Liver (tissue), 9 donors: ENCODE data around the gene MMD2. TPM values are rescaled to one million over a fixed set of nuclear protein-coding genes. Genes with fewer than 3 reads are reported as not detected.

ENCODE experiments used
- DNase-seq: peaks from one replicate; pipeline ENCODE4 v3.0.0-alpha.2; 2017; ENCODE audit warnings: low spot score
- H3K27ac ChIP-seq, 2 donors: one replicate each; pipeline ENCODE4 v1.7.0; 2013; ENCODE audit warnings: inconsistent platforms in 2 of 2, low read length in 2 of 2, control low read depth in 1 of 2, low read depth in 1 of 2, mild to moderate bottlenecking in 1 of 2
- H3K27me3 ChIP-seq, 4 donors: one replicate each; pipeline versions ENCODE4 v1.6.1 to v1.7.0; 2013; ENCODE audit warnings: low read length in 3 of 4, inconsistent platforms in 1 of 4, mild to moderate bottlenecking in 1 of 4, moderate library complexity in 1 of 4; ENCODE audit not compliant: control insufficient read depth in 4 of 4, insufficient read depth in 4 of 4
- H3K36me3 ChIP-seq, 4 donors: one replicate each; pipeline versions ENCODE4 v1.6.1 to v1.7.0; 2013; ENCODE audit warnings: low read length in 3 of 4, mild to moderate bottlenecking in 3 of 4, low read depth in 1 of 4, moderate library complexity in 1 of 4; ENCODE audit not compliant: control insufficient read depth in 4 of 4, insufficient read depth in 3 of 4
- H3K4me1 ChIP-seq, 4 donors: one replicate each; pipeline versions ENCODE4 v1.6.1 to v1.7.0; 2013; ENCODE audit warnings: low read length in 3 of 4, mild to moderate bottlenecking in 3 of 4, moderate library complexity in 1 of 4; ENCODE audit not compliant: control insufficient read depth in 4 of 4, insufficient read depth in 4 of 4
- H3K4me3 ChIP-seq, 3 donors: one replicate each; pipeline versions ENCODE4 v1.6.1 to v1.7.0; 2013; ENCODE audit warnings: low read length in 3 of 3, control low read depth in 1 of 3, low read depth in 1 of 3, mild to moderate bottlenecking in 1 of 3
- H3K9ac ChIP-seq, 2 donors: one replicate each; pipeline ENCODE4 v1.7.0; 2013; ENCODE audit warnings: low read length in 2 of 2, mild to moderate bottlenecking in 2 of 2, moderate library complexity in 2 of 2, control low read depth in 1 of 2, low read depth in 1 of 2
- H3K9me3 ChIP-seq, 4 donors: one replicate each; pipeline versions ENCODE4 v1.6.1 to v1.7.0; 2013; ENCODE audit warnings: low read length in 3 of 4; ENCODE audit not compliant: control insufficient read depth in 4 of 4
- CTCF ChIP-seq: fragments of 150-350 bp; IDR thresholded peaks from 2 replicates; pipeline ENCODE4 v1.5.1; 2017; ENCODE audit warnings: improper control_type of control experiment, low read depth, low read length; ENCODE audit not compliant: missing input control
- EGR1 ChIP-seq, 2 donors: IDR thresholded peaks; 2 replicates each; pipeline ENCODE4 v1.6.1; 2016 to 2018; ENCODE audit warnings: antibody characterized with exemption in 2 of 2, low read depth in 2 of 2
- FOXA1 ChIP-seq: IDR thresholded peaks from 2 replicates; pipeline ENCODE4 v1.6.1; 2016; ENCODE audit warnings: antibody characterized with exemption
- GABPA ChIP-seq, 2 donors: IDR thresholded peaks in 1 of 2; conservative IDR thresholded peaks in 1 of 2; 2 replicates each; pipeline ENCODE4 v1.6.1; 2016; ENCODE audit warnings: antibody characterized with exemption in 2 of 2, mild to moderate bottlenecking in 1 of 2, moderate library complexity in 1 of 2
- HNF4A ChIP-seq, 2 donors: conservative IDR thresholded peaks; 2 replicates each; pipeline ENCODE4 v1.6.1; 2016; ENCODE audit warnings: antibody characterized with exemption in 2 of 2, mild to moderate bottlenecking in 2 of 2
- JUND ChIP-seq, 2 donors: IDR thresholded peaks; 2 replicates each; pipeline ENCODE4 v1.6.1; 2016; ENCODE audit warnings: antibody characterized with exemption in 2 of 2
- NR2F2 ChIP-seq: IDR thresholded peaks from 2 replicates; pipeline ENCODE4 v1.6.1; 2016; ENCODE audit warnings: antibody characterized with exemption
- RAD21 ChIP-seq, 2 donors: IDR thresholded peaks; 2 replicates each; pipeline ENCODE4 v1.6.1; 2016; ENCODE audit warnings: antibody characterized with exemption in 2 of 2, mild to moderate bottlenecking in 2 of 2
- REST ChIP-seq: IDR thresholded peaks from 2 replicates; pipeline ENCODE4 v1.6.1; 2016; ENCODE audit warnings: antibody characterized with exemption, mild to moderate bottlenecking
- RXRA ChIP-seq, 2 donors: IDR thresholded peaks; 2 replicates each; pipeline ENCODE4 v1.6.1; 2017 to 2018; ENCODE audit warnings: antibody characterized with exemption in 2 of 2, mild to moderate bottlenecking in 1 of 2
- SP1 ChIP-seq: IDR thresholded peaks from 2 replicates; pipeline ENCODE4 v1.6.1; 2018; ENCODE audit warnings: antibody characterized with exemption, mild to moderate bottlenecking
- TAF1 ChIP-seq: conservative IDR thresholded peaks from 2 replicates; pipeline ENCODE4 v1.6.1; 2016; ENCODE audit warnings: antibody characterized with exemption, mild to moderate bottlenecking
- YY1 ChIP-seq: IDR thresholded peaks from 2 replicates; pipeline ENCODE4 v1.6.1; 2016; ENCODE audit warnings: antibody characterized with exemption, mild to moderate bottlenecking
- WGBS: extraction: QIAGEN DNeasy Blood & Tissue Kit; methylation state at CpG from one replicate; pipeline ENCODE4 v1.1.7; 2013; 5-methylcytosine and 5-hydroxymethylcytosine counted together
- polyA plus RNA-seq, 2 donors: library from polyadenylated mRNA; stranded (reverse) in 1 of 2; unstranded in 1 of 2; fragments of 200-250 nt in 1 of 2; fragments of >200 nt in 1 of 2; fragmentation: Nextera tagmentation in 1 of 2; extraction: Ambion mirVana in 1 of 2; gene quantifications; one replicate each; pipeline versions ENCODE4 v1.2.1 to v1.2.3, GENCODE V29; 2013 to 2015
- total RNA-seq, 2 donors: library from RNA; depleted of rRNA; stranded (reverse); fragments of >200 nt; gene quantifications; one replicate each; pipeline ENCODE4 v1.2.3, GENCODE V29; 2014
- TF ChIP-seq, protein P1 (sequence below): IDR thresholded peaks from 2 replicates; pipeline ENCODE4 v1.6.1; 2016; ENCODE audit warnings: antibody characterized with exemption
- donor health status: healthy.
- donor health status: healthy.
- donor health status: healthy.
- donor health status: healthy.
- donor health status: healthy.

Gene MMD2
- total and polyA plus RNA-seq, 4 donors: not detected

- no peak for TF ChIP-seq REST
- no peak for TF ChIP-seq SP1
- TF ChIP-seq HNF4A (conservative IDR thresholded peaks at IDR 0.05): no peak
Observed at GRCh38 chr7:4998910-4999309, 39.9 kb upstream of the MMD2 start (continued).

DNA sequence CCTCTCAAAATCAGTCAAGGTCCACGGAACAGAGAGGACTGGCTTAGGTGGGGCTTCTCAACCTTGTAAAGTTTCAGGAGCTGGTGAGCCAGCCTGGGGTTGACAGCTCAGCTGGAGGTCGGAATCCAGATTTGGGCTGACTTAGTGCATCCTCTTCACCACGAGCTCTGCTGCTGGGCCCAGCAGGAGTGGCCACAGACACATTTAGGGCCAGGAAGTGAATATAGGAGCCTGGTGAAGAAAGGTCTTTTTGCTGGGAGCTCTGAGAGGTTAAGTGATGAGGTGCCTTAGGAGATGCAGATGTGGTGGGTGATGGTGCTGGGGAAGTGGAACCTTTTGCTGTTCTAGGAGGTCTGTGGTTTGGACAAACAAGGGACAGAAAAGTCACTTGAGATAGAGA, 39.3 kb upstream of the MMD2 start:
- no peak for DNase-seq
- Histone ChIP-seq H3K36me3 (peaks cover 6 to 27% (median 14%) of the 10 kb centered on the region in 4 donors), H3K9me3 (no peaks in the 10 kb centered on the region), H3K27ac (no peak overlapping the region), H3K4me1 (no peaks in the 10 kb centered on the region), H3K27me3 (no peaks in the 10 kb centered on the region), H3K9ac (no peak overlapping the region), H3K4me3 (no peak overlapping the region)
- TF ChIP-seq JUND (IDR thresholded peaks at IDR 0.05) (no peak), GABPA (IDR thresholded peaks at IDR 0.05 in 1 of 2, conservative IDR thresholded peaks at IDR 0.05 in 1 of 2) (no peak), TAF1 (no peak), HNF4A (conservative IDR thresholded peaks at IDR 0.05) (no peak), RAD21 (IDR thresholded peaks at IDR 0.05) (no peak), RXRA (IDR thresholded peaks at IDR 0.05) (no peak), CTCF (no peak), NR2F2 (no peak), FOXA1 (no peak), EGR1 (IDR thresholded peaks at IDR 0.05; ENCODE audit: low read depth in 2 of 2) (no peak), YY1 (no peak), REST (no peak)
- TF ChIP-seq, protein P1, sequence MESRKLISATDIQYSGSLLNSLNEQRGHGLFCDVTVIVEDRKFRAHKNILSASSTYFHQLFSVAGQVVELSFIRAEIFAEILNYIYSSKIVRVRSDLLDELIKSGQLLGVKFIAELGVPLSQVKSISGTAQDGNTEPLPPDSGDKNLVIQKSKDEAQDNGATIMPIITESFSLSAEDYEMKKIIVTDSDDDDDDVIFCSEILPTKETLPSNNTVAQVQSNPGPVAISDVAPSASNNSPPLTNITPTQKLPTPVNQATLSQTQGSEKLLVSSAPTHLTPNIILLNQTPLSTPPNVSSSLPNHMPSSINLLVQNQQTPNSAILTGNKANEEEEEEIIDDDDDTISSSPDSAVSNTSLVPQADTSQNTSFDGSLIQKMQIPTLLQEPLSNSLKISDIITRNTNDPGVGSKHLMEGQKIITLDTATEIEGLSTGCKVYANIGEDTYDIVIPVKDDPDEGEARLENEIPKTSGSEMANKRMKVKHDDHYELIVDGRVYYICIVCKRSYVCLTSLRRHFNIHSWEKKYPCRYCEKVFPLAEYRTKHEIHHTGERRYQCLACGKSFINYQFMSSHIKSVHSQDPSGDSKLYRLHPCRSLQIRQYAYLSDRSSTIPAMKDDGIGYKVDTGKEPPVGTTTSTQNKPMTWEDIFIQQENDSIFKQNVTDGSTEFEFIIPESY: no peak
- 98% methylated on average over 3 of the region's 3 CpGs for WGBS
